GM21360 (cell line): ENCODE data around the gene SLAMF8.

Experiments used
- ATAC-seq: cut with Tn5 transposase; IDR thresholded peaks from one replicate; pipeline ENCODE4 v1.9.1; 2021; ENCODE audit warnings: mild to moderate bottlenecking, moderate library complexity; ENCODE audit not compliant: unreplicated experiment

The SLAMF8 gene

DNA sequence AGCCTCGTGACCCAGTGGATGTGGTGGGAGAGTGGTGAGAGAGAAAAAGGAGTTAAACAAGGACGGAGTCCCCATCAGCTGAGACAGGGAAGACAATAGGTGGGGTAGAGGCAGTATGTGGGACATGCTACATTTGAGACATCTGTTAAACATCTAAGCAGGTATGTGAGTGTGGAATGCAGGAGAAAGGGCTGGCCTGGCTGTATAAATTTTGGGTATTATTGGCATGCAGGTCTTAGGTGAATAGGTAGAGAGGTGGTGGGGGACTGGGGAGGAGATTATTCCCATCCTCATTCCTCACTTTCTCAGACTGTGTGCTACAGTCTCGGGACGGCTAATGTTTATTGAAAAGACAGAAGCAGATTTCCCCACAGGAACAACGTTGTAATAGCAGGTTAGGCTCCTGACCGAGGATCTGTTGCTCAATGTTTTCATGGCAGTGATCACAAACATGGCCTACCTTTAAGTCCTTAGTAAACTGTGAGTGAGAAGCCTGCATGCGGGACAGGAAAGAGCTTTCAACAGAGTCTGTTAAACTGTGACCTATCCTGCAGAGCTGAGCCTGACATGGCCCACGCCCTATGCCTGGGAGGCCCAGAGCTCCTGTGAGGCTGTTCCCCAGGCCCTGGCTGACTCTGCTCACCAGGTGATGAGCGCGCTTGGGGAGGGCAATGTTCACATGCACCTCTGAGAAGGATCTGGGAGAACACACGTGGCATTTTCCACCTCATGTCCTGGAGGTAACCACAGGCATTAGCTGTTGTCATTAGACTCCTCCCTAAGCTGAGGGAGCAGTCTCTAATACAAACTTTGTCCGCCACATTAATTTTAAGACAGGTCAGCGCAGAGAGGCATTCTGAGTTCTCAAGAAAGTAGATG is 19.3 kb downstream of the SLAMF8 start:
- no peak for ATAC-seq

DNA sequence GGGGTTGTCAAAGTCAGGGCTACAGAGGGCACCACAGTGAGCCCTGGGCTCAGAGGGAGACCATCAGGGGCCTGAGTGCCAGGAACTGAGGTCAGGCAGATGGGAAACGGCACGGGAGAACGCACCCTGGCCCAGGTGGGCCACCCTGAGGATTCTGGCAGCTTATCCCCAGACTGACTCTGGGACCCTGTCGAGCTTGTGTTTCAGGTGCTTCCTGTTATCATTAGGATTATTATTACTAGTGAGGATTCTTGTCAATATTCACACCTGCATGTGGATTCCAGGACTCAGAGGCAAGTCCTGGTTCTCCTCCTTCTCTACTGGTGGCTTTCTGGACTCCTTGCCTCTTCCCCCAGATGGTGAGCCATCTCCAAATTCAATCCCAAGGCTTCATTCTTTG is 20.6 kb downstream of the SLAMF8 start:
- no peak for ATAC-seq

GRCh38 chr1:159848326-159848725 is 21.7 kb downstream of the SLAMF8 start:
- no peak for ATAC-seq

DNA sequence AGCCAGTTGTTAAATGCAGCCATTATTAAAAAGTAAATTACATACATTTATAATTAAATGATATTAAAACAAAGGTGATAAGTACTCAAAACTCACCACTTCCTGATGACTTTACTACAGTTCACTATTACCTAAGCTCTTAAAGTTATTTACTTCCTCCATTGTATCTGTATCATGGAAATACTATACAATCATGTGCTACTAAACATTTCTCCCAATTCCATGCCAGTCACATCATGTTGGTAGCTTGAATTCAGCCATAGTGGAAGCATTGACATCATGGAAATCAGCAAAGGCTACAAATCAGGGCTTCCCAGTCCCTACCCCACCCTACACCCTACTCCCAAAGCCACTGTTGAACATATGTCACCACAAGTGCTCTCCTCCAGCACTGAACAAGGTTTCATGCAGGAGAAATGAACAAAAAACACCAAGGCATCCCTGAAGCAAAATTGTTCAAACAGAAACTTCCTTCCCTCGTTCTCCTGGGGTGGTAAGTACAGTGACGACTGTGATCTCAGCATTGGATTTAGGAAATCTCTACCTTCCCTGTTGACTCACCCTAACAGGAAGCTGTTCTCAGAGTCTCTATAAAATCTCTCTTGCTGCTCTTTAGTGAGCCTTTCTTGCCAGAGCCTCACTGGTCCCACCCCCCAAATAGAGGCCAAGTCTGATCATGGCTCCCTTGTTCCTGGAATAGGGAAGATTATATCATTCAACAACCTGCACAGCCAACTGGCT is 23.1 kb downstream of the SLAMF8 start:
- no peak for ATAC-seq

DNA sequence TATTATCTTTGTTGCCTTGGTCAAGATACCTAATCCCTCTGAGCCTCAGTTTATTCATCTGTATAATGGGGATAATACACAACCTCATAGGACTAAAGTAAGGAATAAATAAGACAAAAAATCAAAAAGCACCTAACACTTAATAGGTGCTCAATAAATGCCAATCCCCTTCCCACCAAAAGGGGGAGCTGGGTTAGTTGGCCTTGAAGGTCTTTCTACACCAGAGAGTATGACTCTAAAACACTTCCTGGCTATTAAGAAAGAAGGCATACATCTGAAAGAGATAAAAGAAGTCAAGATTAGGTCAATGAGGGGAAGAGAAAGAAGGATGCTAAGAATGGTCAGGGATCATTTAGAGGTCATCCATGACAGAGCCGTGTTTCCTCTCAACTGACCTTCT is 24.7 kb downstream of the SLAMF8 start:
- no peak for ATAC-seq

DNA sequence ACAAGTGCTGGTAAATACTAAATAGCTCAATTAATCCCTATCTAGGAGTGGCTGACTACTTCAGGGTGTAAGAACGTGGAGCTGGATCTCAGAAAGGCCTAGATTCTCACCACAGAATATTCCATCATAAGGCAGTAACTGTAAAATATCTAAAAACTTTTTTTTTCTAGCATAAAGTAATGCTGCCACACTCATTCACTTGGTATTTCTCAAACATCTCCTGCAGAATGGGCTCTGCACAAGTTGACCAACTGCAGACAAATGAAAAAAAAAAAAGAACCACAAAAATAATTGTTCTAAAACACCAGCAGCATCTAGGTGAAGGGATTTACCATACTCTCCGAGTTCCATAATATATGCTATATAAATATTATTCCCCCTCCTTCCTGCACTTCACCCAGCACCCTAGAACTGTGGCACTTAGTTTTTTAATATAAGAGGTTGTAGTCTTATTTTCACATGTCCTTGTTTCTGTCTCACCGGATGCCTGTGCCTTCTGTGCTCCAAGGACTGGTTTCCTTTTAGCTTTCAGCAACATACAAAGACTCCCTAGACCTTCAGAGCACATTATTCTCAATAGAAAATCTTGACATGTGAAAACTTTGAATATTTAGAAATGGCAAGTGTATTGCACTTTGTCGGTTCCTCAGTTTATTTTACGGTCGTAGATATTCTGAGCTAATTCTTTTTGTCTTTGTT is 26.9 kb downstream of the SLAMF8 start:
- ATAC-seq, result no peak

- peak; percentile 20 for ATAC-seq
Measured at GRCh38 chr1:159854116-159854692, 27.5 kb downstream of the SLAMF8 start.

DNA sequence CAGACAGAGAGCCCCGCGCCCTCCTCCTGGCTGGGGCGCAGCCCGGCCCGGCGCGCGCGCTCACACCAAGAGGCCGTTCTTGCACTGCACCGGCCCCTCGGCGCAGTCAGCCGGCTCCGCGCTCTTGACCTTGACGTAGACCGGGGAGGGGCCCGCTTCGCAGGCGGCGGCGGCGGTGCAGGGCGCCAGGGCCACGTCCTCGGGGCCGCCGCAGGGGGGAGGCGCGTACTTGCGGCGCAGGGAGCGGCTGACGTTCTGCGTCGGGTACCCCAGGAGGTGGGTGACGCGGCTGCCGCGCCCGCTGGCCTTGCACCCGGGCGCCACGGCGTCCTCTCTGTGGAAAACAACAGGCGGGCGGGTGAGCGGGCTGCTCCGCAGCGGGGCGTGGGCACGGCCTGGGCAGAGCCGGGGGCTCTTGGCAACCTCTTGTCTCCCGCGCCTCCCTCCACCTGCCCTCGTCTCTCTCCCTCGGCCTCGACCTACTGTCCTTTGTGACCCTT is 28.1 kb downstream of the SLAMF8 start:
- ATAC-seq, result peak; percentile 85

- no peak for ATAC-seq
Measured at GRCh38 chr1:159855709-159856108, 29.0 kb downstream of the SLAMF8 start.

DNA sequence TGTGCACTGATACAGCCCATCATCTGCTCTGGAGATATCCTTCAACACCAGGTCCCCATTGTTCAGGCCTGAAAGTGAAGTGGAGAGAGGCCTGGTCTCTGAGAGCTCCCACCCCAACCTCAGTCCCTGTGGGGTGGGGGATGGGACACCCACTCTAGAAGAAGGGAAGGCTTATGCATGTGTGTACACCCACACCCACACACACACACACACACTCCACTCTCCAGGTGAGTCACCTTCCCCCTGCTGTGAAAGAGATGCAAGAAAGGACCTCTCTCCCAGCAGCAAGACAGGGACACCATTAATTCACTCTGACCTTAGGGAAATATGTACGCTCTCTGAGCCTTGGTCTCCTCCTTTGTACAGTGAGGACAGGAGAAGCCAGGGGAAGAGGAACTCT is 29.9 kb downstream of the SLAMF8 start:
- no peak for ATAC-seq

GRCh38 chr1:159857889-159858288 is 31.2 kb downstream of the SLAMF8 start:
- no peak for ATAC-seq

GRCh38 chr1:159859767-159860322 is 33.2 kb downstream of the SLAMF8 start:
- no peak for ATAC-seq

- no peak for ATAC-seq
Measured at GRCh38 chr1:159860456-159860855, 33.8 kb downstream of the SLAMF8 start.

GRCh38 chr1:159861218-159861617 is 34.5 kb downstream of the SLAMF8 start:
- ATAC-seq, result no peak

- ATAC-seq, result no peak
Measured at GRCh38 chr1:159862031-159862430, 35.4 kb downstream of the SLAMF8 start.

GRCh38 chr1:159862557-159862956 is 35.9 kb downstream of the SLAMF8 start, which contains the start of gene VSIG8:
VSIG8 (minus strand) TSS chr1:159862657; CDS start chr1:159862521, 136 bp downstream.
- no peak for ATAC-seq

- no peak for ATAC-seq
Measured at GRCh38 chr1:159864262-159864661, 37.6 kb downstream of the SLAMF8 start.

- ATAC-seq, result no peak
Measured at GRCh38 chr1:159866066-159866465, 39.4 kb downstream of the SLAMF8 start.

GRCh38 chr1:159866905-159867663 is 40.4 kb downstream of the SLAMF8 start:
- ATAC-seq, result no peak

GRCh38 chr1:159867664-159868026 is 41.0 kb downstream of the SLAMF8 start:
- no peak for ATAC-seq
